Measurements from ENCODE around the gene MBNL1. TPM values are rescaled to one million over a fixed set of nuclear protein-coding genes. Genes with fewer than 3 reads are reported as not detected.

MBNL1 gene
- 61.2 and 69.4 TPM in 2 replicates for total RNA-seq (ENCODE audit: low replicate concordance)
- long read RNA-seq, full-length matches to known transcripts = 13 of 33 reads
- long read RNA-seq, partial matches to known transcripts = 5 of 33 reads
- long read RNA-seq, other reads (novel, unspliced or antisense) = 15 of 33 reads

- Mint-ChIP-seq H3K27ac (peak within 1 kb of the TSS; percentile 98), H3K4me1 (ENCODE audit: unreplicated experiment) (peaks cover 46% of the 10 kb centered on the region), H3K4me3 (peak within 1 kb of the TSS; percentile 98), H3K27me3 (no peaks in the 10 kb centered on the region), H3K9me3 (no peaks in the 10 kb centered on the region), H3K36me3 (peaks cover 6% of the 10 kb centered on the region)
- DNase-seq (ENCODE audit: extremely low spot score, unreplicated experiment) = peak; percentile 80
- TF ChIP-seq CTCF (conservative IDR thresholded peaks at IDR 0.05) = no peak
These were observed at the start of gene MBNL1 for GRCh38 chr3:152268555-152269055. Gene MBNL1, plus strand, starts transcription at chr3:152268929. Its CDS starts 31,265 bp downstream, at chr3:152300194.

GRCh38 chr3:152219216-152219615 lies 49.5 kb upstream of the MBNL1 start:
- no peak for DNase-seq (ENCODE audit: extremely low spot score, unreplicated experiment)
- Mint-ChIP-seq H3K9me3 (no peaks in the 10 kb centered on the region), H3K4me3 (no peak overlapping the region), H3K27me3 (no peaks in the 10 kb centered on the region), H3K36me3 (no peaks in the 10 kb centered on the region), H3K27ac (no peak overlapping the region), H3K4me1 (ENCODE audit: unreplicated experiment) (no peaks in the 10 kb centered on the region)
- TF ChIP-seq CTCF (conservative IDR thresholded peaks at IDR 0.05) = no peak

- Mint-ChIP-seq H3K9me3 (no peaks in the 10 kb centered on the region), H3K27me3 (no peaks in the 10 kb centered on the region), H3K4me3 (no peak overlapping the region), H3K36me3 (no peaks in the 10 kb centered on the region), H3K4me1 (ENCODE audit: unreplicated experiment) (no peaks in the 10 kb centered on the region), H3K27ac (no peak overlapping the region)
- no peak for TF ChIP-seq CTCF (conservative IDR thresholded peaks at IDR 0.05)
- DNase-seq (ENCODE audit: extremely low spot score, unreplicated experiment) = no peak
These were observed 48.9 kb upstream of the MBNL1 start for GRCh38 chr3:152219769-152220255.

- no peak for TF ChIP-seq CTCF (conservative IDR thresholded peaks at IDR 0.05)
- Mint-ChIP-seq H3K36me3 (no peaks in the 10 kb centered on the region), H3K9me3 (no peaks in the 10 kb centered on the region), H3K27ac (no peak overlapping the region), H3K4me3 (no peak overlapping the region), H3K27me3 (no peaks in the 10 kb centered on the region), H3K4me1 (ENCODE audit: unreplicated experiment) (no peaks in the 10 kb centered on the region)
- no peak for DNase-seq (ENCODE audit: extremely low spot score, unreplicated experiment)
These were observed 46.4 kb upstream of the MBNL1 start for GRCh38 chr3:152222327-152222726.

- Mint-ChIP-seq H3K4me3 (no peak overlapping the region), H3K27ac (no peak overlapping the region), H3K27me3 (no peaks in the 10 kb centered on the region), H3K4me1 (ENCODE audit: unreplicated experiment) (no peaks in the 10 kb centered on the region), H3K36me3 (no peaks in the 10 kb centered on the region), H3K9me3 (no peaks in the 10 kb centered on the region)
- DNase-seq (ENCODE audit: extremely low spot score, unreplicated experiment) = no peak
- TF ChIP-seq CTCF (conservative IDR thresholded peaks at IDR 0.05) = no peak
These were observed 43.5 kb upstream of the MBNL1 start for GRCh38 chr3:152225201-152225600.

All from type B pancreatic cell (in vitro differentiated cells).